Adrenal gland (tissue), 12 donors: ENCODE results near the gene C12orf56. TPM values are rescaled to one million over a fixed set of nuclear protein-coding genes. Genes with fewer than 3 reads are reported as not detected.

Experiments
- DNase-seq, 7 donors: peaks; one replicate each; pipeline ENCODE4 v3.0.0-alpha.2; 2019 to 2020
- H3K27ac ChIP-seq, 5 donors: fragments of 200-600 bp; sonication (generic) in 4 of 5; 1 replicate in 3 of 5; 2 replicates in 2 of 5; pipeline versions ENCODE4 v1.5.1 to v1.8.0; 2016 to 2020; ENCODE audit warnings: mild to moderate bottlenecking in 1 of 5
- H3K27me3 ChIP-seq: fragments of 200-600 bp; 2 replicates; pipeline ENCODE4 v1.8.0; 2021
- H3K36me3 ChIP-seq, 2 donors: fragments of 200-600 bp; replicated peaks in 1 of 2; 1 replicate in 1 of 2; 2 replicates in 1 of 2; pipeline versions ENCODE4 v1.5.1 to v1.8.0; 2018 to 2022
- H3K4me1 ChIP-seq, 2 donors: fragments of 200-600 bp; replicated peaks in 1 of 2; 1 replicate in 1 of 2; 2 replicates in 1 of 2; pipeline versions ENCODE4 v1.5.1 to v1.8.0; 2018 to 2021
- H3K4me3 ChIP-seq, 4 donors: fragments of 200-600 bp; sonication (generic) in 3 of 4; one replicate each; pipeline ENCODE4 v1.5.1; 2016 to 2018
- H3K9me3 ChIP-seq, 3 donors: fragments of 200-600 bp; sonication (generic) in 1 of 3; replicated peaks in 1 of 3; 1 replicate in 2 of 3; 2 replicates in 1 of 3; pipeline versions ENCODE4 v1.5.1 to v1.8.0; 2016 to 2021
- POLR2A ChIP-seq, 2 donors: fragments of 450-650 bp; IDR thresholded peaks; one replicate each; pipeline ENCODE4 v1.6.1; 2017; ENCODE audit warnings: antibody characterized with exemption in 2 of 2, mild to moderate bottlenecking in 2 of 2, moderate library complexity in 1 of 2
- WGBS, 4 donors: extraction: QIAGEN DNeasy Blood & Tissue Kit in 2 of 4; methylation state at CpG; one replicate each; pipeline versions ENCODE4 v1.1.5 to v1.1.7; 2013 to 2017; 5-methylcytosine and 5-hydroxymethylcytosine counted together
- intact Hi-C, 2 donors: fragments of 100-400 bp; cut with DNase I; formaldehyde crosslinking; loops; one replicate each; pipeline versions ENCODE4 v1.14.1 to v1.15.0; 2022 to 2023
- polyA plus RNA-seq, 3 donors: library from polyadenylated mRNA; stranded (reverse); fragments of 200-250 nt in 2 of 3; fragments of 350-450 nt in 1 of 3; fragmentation: Illumina TruSeq in 1 of 3; extraction: RNeasy Lipid Tissue Mini Kit (QIAGEN cat#74804) in 1 of 3; gene quantifications; one replicate each; pipeline ENCODE4 v1.2.3, GENCODE V29; 2013 to 2014
- total RNA-seq, 9 donors: library from RNA; depleted of rRNA in 4 of 9; stranded (reverse); fragments of >200 nt in 4 of 9; fragments of 120-200 nt in 1 of 9; fragmentation: NEBNext Ultra II Directional in 1 of 9; extraction: Animal tissue kit (Norgen Biotek cat#: 25700) in 1 of 9; gene quantifications; one replicate each; pipeline versions ENCODE4 v1.1.0 to v1.2.4, GENCODE V29; 2013 to 2023
- TF ChIP-seq, protein P1 (sequence below), 6 experiments: fragments of 450-650 bp in 4 of 6; fragments of 200-600 bp in 2 of 6; sonication (generic) in 1 of 6; IDR thresholded peaks; 1 replicate in 5 of 6; 2 replicates in 1 of 6; pipeline versions ENCODE4 v1.5.1 to v1.8.0; 2016 to 2021; ENCODE audit warnings: antibody characterized with exemption in 6 of 6, mild to moderate bottlenecking in 2 of 6, moderate library complexity in 1 of 6
- donor health status: healthy with polysubstance abuse.
- donor health status: Bipolar disorder and iron deficiency.
- donor health status: DM: yes; HTN: yes; CAD: no.
- donor health status: DM: no; HTN: no; CAD: no.
- donor health status: DM: no; HTN: no; CAD: no.
- donor health status: DM: yes; HTN: yes; CAD: no.

C12orf56 gene
- total and polyA plus RNA-seq, 12 donors, result 0.07 to 0.11 TPM; not detected in 10

- no peak for DNase-seq
- Histone ChIP-seq H3K27ac (no peak overlapping the region), H3K4me1 (no peaks in the 10 kb centered on the region), H3K9me3 (no peaks in the 10 kb centered on the region), H3K27me3 (no peaks in the 10 kb centered on the region), H3K36me3 (peaks cover 0 to 82% of the 10 kb centered on the region in 2 donors), H3K4me3 (no peak overlapping the region)
- TF ChIP-seq, protein P1, sequence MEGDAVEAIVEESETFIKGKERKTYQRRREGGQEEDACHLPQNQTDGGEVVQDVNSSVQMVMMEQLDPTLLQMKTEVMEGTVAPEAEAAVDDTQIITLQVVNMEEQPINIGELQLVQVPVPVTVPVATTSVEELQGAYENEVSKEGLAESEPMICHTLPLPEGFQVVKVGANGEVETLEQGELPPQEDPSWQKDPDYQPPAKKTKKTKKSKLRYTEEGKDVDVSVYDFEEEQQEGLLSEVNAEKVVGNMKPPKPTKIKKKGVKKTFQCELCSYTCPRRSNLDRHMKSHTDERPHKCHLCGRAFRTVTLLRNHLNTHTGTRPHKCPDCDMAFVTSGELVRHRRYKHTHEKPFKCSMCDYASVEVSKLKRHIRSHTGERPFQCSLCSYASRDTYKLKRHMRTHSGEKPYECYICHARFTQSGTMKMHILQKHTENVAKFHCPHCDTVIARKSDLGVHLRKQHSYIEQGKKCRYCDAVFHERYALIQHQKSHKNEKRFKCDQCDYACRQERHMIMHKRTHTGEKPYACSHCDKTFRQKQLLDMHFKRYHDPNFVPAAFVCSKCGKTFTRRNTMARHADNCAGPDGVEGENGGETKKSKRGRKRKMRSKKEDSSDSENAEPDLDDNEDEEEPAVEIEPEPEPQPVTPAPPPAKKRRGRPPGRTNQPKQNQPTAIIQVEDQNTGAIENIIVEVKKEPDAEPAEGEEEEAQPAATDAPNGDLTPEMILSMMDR (IDR thresholded peaks at IDR 0.05), result no peak
- no peak for TF ChIP-seq POLR2A (IDR thresholded peaks at IDR 0.05)
- intact Hi-C loops, result no loop called here
Observed at GRCh38 chr12:64418209-64418608, 27.7 kb upstream of the C12orf56 start.

DNA sequence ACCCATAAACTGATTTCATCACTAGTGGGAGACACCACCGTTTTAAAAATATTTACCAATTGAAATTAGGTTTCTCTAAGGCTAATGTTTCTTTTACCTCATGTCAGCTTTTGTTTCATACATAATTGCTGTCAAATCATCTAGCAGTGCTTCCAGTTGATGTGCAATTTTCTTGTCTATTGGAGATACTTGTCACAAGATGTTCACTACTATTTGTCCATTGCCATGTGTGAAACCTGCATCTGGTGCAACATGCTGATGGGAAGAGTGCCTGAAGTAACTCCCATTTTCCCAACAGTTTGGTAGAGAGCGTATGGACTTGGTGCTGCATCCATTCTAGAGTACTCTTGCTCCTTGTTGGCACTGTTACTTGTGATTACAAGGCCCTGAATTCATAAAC is 23.3 kb upstream of the C12orf56 start:
- 82 to 92% (median 90%) methylated on average over 2 of the region's 2 CpGs for WGBS, 4 donors

GRCh38 chr12:64412459-64412858 is 21.9 kb upstream of the C12orf56 start:
- Histone ChIP-seq H3K9me3 (no peaks in the 10 kb centered on the region), H3K27ac (no peak overlapping the region), H3K4me1 (peaks cover 0 to 2% of the 10 kb centered on the region in 2 donors), H3K4me3 (no peak overlapping the region), H3K36me3 (peaks cover 0 to 57% of the 10 kb centered on the region in 2 donors), H3K27me3 (no peaks in the 10 kb centered on the region)
- DNase-seq, result no peak
- WGBS, 4 donors, result 83 to 100% (median 91%) methylated on average over 2 of the region's 2 CpGs
- TF ChIP-seq, protein P1 (IDR thresholded peaks at IDR 0.05), result no peak
- no peak for TF ChIP-seq POLR2A (IDR thresholded peaks at IDR 0.05)
- intact Hi-C loops, result no loop called here

More for the DNA sequence above, 23.3 kb upstream of the C12orf56 start:
- TF ChIP-seq POLR2A (IDR thresholded peaks at IDR 0.05), result no peak
- TF ChIP-seq, protein P1 (IDR thresholded peaks at IDR 0.05), result no peak
- Histone ChIP-seq H3K4me1 (no peaks in the 10 kb centered on the region), H3K27me3 (no peaks in the 10 kb centered on the region), H3K4me3 (no peak overlapping the region), H3K9me3 (no peaks in the 10 kb centered on the region), H3K36me3 (peaks cover 0 to 71% of the 10 kb centered on the region in 2 donors), H3K27ac (no peak overlapping the region)
- intact Hi-C loops, result no loop called here
- no peak for DNase-seq

GRCh38 chr12:64411427-64411826 is 20.9 kb upstream of the C12orf56 start:
- Histone ChIP-seq H3K27me3 (no peaks in the 10 kb centered on the region), H3K4me3 (no peak overlapping the region), H3K36me3 (peaks cover 0 to 47% of the 10 kb centered on the region in 2 donors), H3K27ac (no peak overlapping the region), H3K4me1 (peaks cover 0 to 6% of the 10 kb centered on the region in 2 donors), H3K9me3 (no peaks in the 10 kb centered on the region)
- no peak for TF ChIP-seq POLR2A (IDR thresholded peaks at IDR 0.05)
- TF ChIP-seq, protein P1 (IDR thresholded peaks at IDR 0.05), result no peak
- 85 to 95% (median 88%) methylated on average over 2 of the region's 2 CpGs for WGBS, 4 donors
- intact Hi-C loops, result no loop called here
- DNase-seq, result no peak
